Calu3 (cell line): Measurements from ENCODE around the gene USP17L15. TPM values are rescaled to one million over a fixed set of nuclear protein-coding genes. Genes with fewer than 3 reads are reported as not detected.
"Not testable (repeated sequence)": the region's sequence is repeated elsewhere in the genome, so short reads cannot be mapped to it uniquely, and the experiment has no call there.

Experiments
- Bru-seq: library from RNA; stranded (reverse); fragments of 400-500 nt; gene quantifications from one replicate; lab custom pipeline; 2021; lab: Mats Ljungman, UMichigan
- BruChase-seq, 2 experiments: library from RNA; stranded (reverse); fragments of 400-500 nt; gene quantifications; one replicate each; lab custom pipeline; 2021; lab: Mats Ljungman, UMichigan
- BruUV-seq: library from RNA; stranded (reverse); fragments of 400-500 nt; replicated peaks from 2 replicates; lab custom pipeline; 2021; lab: Mats Ljungman, UMichigan
- CTCF ChIA-PET: fragments of 300-600 bp; sonication (Branson Sonifier 250); formaldehyde crosslinking; loops from one replicate; lab custom pipeline; 2022; ENCODE audit warnings: antibody characterized with exemption; lab: Charles Lee
- DNase-seq: peaks from one replicate; pipeline ENCODE4 v3.0.0; 2022
- H3K27ac Mint-ChIP-seq: one replicate; pipeline ENCODE4 v1.8.0; 2022; ENCODE audit warnings: mixed read lengths; ENCODE audit not compliant: unreplicated experiment
- H3K27me3 Mint-ChIP-seq: one replicate; pipeline ENCODE4 v1.8.0; 2022; ENCODE audit warnings: mixed read lengths; ENCODE audit not compliant: unreplicated experiment
- H3K36me3 Mint-ChIP-seq: one replicate; pipeline ENCODE4 v1.8.0; 2022; ENCODE audit warnings: mild to moderate bottlenecking, moderate library complexity, mixed read lengths; ENCODE audit not compliant: insufficient read depth, unreplicated experiment
- H3K4me1 Mint-ChIP-seq: one replicate; pipeline ENCODE4 v1.8.0; 2022; ENCODE audit warnings: mild to moderate bottlenecking, low read depth, mixed read lengths; ENCODE audit not compliant: unreplicated experiment
- H3K4me3 Mint-ChIP-seq: one replicate; pipeline ENCODE4 v1.8.0; 2022; ENCODE audit warnings: mild to moderate bottlenecking, low read depth, moderate library complexity, mixed read lengths; ENCODE audit not compliant: unreplicated experiment
- H3K9me3 Mint-ChIP-seq: one replicate; pipeline ENCODE4 v1.8.0; 2022; ENCODE audit warnings: low read depth, mixed read lengths; ENCODE audit not compliant: unreplicated experiment
- intact Hi-C: fragments of 100-400 bp; cut with micrococcal nuclease; formaldehyde crosslinking; loops from one replicate; pipeline ENCODE4 v1.10.0; 2022; ENCODE audit not compliant: unreplicated experiment
- long read RNA-seq: library from polyadenylated mRNA; stranded (forward); transcript quantifications from one replicate; pipeline ENCODE4 v2.0.0, GENCODE V29; 2022
- total RNA-seq: library from RNA; stranded (reverse); gene quantifications from 2 replicates; pipeline ENCODE4 v1.2.3, GENCODE V29; 2022

The USP17L15 gene, protein sequence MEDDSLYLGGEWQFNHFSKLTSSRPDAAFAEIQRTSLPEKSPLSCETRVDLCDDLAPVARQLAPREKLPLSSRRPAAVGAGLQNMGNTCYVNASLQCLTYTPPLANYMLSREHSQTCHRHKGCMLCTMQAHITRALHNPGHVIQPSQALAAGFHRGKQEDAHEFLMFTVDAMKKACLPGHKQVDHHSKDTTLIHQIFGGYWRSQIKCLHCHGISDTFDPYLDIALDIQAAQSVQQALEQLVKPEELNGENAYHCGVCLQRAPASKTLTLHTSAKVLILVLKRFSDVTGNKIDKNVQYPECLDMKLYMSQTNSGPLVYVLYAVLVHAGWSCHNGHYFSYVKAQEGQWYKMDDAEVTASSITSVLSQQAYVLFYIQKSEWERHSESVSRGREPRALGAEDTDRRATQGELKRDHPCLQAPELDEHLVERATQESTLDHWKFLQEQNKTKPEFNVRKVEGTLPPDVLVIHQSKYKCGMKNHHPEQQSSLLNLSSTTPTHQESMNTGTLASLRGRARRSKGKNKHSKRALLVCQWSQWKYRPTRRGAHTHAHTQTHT
- total RNA-seq (not detected in 2 replicates), Bru-seq, nascent RNA (not detected), BruChase-seq, experiment 1, labeled RNA remaining after a 6-hour chase (not detected), BruChase-seq, experiment 2, labeled RNA remaining after a 2-hour chase (not detected)
- long read RNA-seq, result 0 reads

DNA sequence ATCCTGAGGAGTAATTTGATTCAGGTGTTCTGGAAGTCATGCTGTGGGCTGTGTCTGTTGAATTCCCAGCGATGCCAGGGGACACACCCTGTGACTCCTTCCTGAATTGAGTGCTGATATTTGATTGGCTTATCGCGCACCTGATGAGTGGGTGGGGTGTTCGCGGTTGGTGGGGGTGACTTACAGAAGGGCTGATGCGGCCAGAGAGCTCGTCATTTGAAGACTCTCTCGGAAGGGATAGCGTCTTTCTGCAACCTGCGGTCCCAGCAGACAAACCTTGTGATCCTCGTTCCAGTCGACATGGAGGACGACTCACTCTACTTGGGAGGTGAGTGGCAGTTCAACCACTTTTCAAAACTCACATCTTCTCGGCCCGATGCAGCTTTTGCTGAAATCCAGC is at the start of gene USP17L15:
Gene USP17L15, plus strand, starts transcription at position 301 of the 400 bp plus-strand sequence. Its CDS starts 0 bp downstream, at position 301.
- intact Hi-C loops, CTCF ChIA-PET, DNase-seq, H3K27ac Mint-ChIP-seq, H3K4me3 Mint-ChIP-seq, H3K9me3 Mint-ChIP-seq, H3K36me3 Mint-ChIP-seq, H3K4me1 Mint-ChIP-seq, BruUV-seq, H3K27me3 Mint-ChIP-seq: not testable (repeated sequence)

DNA sequence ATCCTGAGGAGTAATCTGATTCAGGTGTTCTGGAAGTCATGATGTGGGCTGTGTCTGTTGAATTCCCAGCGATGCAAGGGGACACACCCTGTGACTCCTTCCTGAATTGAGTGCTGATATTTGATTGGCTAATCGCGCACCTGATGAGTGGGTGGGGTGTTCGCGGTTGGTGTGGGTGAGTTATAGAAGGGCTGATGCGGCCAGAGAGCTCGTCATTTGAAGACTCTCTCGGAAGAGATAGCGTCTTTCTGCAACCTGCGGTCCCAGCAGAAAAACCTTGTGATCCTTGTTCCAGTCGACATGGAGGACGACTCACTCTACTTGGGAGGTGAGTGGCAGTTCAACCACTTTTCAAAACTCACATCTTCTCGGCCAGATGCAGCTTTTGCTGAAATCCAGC is 23.8 kb upstream of the USP17L15 start, which contains the start of gene USP17L10:
Gene USP17L10, plus strand, starts transcription at position 301 of the 400 bp plus-strand sequence. Its CDS starts 0 bp downstream, at position 301.
- H3K27me3 Mint-ChIP-seq, H3K27ac Mint-ChIP-seq, H3K4me3 Mint-ChIP-seq, BruUV-seq, H3K4me1 Mint-ChIP-seq, DNase-seq, intact Hi-C loops, CTCF ChIA-PET, H3K9me3 Mint-ChIP-seq, H3K36me3 Mint-ChIP-seq: not testable (repeated sequence)

DNA sequence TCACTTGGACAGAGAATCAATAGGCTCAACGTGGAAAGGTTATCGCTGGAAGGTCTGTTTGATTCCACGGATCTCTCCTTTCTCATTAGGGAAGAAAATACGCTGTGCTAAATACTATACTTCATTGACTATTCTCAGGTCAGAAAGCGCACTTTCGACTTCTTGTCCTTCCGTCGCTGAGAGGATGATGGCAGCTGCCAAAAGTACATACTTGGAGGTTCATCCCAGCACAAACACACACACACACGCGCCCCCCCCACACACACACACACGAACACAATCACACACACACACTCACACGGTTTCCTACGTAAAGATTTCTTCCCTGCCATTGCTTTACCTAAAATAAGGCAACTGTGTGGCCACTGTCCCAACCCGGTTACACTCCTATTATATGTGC is 19.5 kb upstream of the USP17L15 start:
- H3K27me3 Mint-ChIP-seq, BruUV-seq, H3K4me3 Mint-ChIP-seq, intact Hi-C loops, H3K9me3 Mint-ChIP-seq, CTCF ChIA-PET, H3K4me1 Mint-ChIP-seq, H3K27ac Mint-ChIP-seq, H3K36me3 Mint-ChIP-seq, DNase-seq: not testable (repeated sequence)

DNA sequence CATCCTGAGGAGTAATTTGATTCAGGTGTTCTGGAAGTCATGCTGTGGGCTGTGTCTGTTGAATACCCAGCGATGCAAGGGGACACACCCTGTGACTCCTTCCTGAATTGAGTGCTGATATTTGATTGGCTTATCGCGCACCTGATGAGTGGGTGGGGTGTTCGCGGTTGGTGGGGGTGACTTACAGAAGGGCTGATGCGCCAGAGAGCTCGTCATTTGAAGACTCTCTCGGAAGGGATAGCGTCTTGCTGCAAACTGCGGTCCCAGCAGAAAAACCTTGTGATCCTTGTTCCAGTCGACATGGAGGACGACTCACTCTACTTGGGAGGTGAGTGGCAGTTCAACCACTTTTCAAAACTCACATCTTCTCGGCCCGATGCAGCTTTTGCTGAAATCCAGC is 19.1 kb upstream of the USP17L15 start, which contains the start of gene USP17L11:
Gene USP17L11, plus strand, starts transcription at position 301 of the 400 bp plus-strand sequence. Its CDS starts 0 bp downstream, at position 301.
- DNase-seq, H3K9me3 Mint-ChIP-seq, H3K4me3 Mint-ChIP-seq, intact Hi-C loops, H3K27me3 Mint-ChIP-seq, BruUV-seq, H3K4me1 Mint-ChIP-seq, H3K27ac Mint-ChIP-seq, H3K36me3 Mint-ChIP-seq, CTCF ChIA-PET: not testable (repeated sequence)

DNA sequence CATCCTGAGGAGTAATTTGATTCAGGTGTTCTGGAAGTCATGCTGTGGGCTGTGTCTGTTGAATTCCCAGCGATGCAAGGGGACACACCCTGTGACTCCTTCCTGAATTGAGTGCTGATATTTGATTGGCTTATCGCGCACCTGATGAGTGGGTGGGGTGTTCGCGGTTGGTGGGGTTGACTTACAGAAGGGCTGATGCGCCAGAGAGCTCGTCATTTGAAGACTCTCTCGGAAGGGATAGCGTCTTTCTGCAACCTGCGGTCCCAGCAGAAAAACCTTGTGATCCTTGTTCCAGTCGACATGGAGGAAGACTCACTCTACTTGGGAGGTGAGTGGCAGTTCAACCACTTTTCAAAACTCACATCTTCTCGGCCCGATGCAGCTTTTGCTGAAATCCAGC is 14.3 kb upstream of the USP17L15 start, which contains the start of gene USP17L12:
Gene USP17L12, plus strand, starts transcription at position 301 of the 400 bp plus-strand sequence. Its CDS starts 0 bp downstream, at position 301.
- intact Hi-C loops, H3K27me3 Mint-ChIP-seq, H3K36me3 Mint-ChIP-seq, BruUV-seq, H3K4me1 Mint-ChIP-seq, CTCF ChIA-PET, H3K4me3 Mint-ChIP-seq, H3K27ac Mint-ChIP-seq, DNase-seq, H3K9me3 Mint-ChIP-seq: not testable (repeated sequence)

DNA sequence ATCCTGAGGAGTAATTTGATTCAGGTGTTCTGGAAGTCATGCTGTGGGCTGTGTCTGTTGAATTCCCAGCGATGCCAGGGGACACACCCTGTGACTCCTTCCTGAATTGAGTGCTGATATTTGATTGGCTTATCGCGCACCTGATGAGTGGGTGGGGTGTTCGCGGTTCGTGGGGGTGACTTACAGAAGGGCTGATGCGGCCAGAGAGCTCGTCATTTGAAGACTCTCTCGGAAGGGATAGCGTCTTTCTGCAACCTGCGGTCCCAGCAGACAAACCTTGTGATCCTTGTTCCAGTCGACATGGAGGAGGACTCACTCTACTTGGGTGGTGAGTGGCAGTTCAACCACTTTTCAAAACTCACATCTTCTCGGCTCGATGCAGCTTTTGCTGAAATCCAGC is 9.6 kb upstream of the USP17L15 start, which contains the start of gene USP17L13:
Gene USP17L13, plus strand, starts transcription at position 301 of the 400 bp plus-strand sequence. Its CDS starts 0 bp downstream, at position 301.
- BruUV-seq, intact Hi-C loops, H3K4me3 Mint-ChIP-seq, H3K4me1 Mint-ChIP-seq, H3K27me3 Mint-ChIP-seq, H3K36me3 Mint-ChIP-seq, DNase-seq, H3K9me3 Mint-ChIP-seq, CTCF ChIA-PET, H3K27ac Mint-ChIP-seq: not testable (repeated sequence)

DNA sequence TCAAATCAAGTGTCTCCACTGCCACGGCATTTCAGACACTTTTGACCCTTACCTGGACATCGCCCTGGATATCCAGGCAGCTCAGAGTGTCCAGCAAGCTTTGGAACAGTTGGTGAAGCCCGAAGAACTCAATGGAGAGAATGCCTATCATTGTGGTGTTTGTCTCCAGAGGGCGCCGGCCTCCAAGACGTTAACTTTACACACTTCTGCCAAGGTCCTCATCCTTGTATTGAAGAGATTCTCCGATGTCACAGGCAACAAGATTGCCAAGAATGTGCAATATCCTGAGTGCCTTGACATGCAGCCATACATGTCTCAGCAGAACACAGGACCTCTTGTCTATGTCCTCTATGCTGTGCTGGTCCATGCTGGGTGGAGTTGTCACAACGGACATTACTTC is 3.9 kb upstream of the USP17L15 start:
- BruUV-seq, CTCF ChIA-PET, DNase-seq: not testable (repeated sequence)

DNA sequence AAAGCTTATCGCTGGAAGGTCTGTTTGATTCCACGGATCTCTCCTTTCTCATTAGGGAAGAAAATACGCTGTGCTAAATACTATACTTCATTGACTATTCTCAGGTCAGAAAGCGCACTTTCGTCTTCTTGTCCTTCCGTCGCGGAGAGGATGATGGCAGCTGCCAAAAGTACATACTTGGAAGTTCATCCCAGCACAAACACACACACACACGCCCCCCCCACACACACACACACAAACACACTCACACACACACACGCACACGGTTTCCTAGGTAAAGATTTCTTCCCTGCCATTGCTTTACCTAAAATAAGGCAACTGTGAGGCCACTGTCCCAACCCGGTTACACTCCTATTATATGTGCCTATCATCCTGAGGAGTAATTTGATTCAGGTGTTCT is 4.3 kb downstream of the USP17L15 start:
- H3K9me3 Mint-ChIP-seq, intact Hi-C loops: not testable (repeated sequence)

More for the DNA sequence above, 3.9 kb upstream of the USP17L15 start:
- H3K4me3 Mint-ChIP-seq, H3K36me3 Mint-ChIP-seq, H3K4me1 Mint-ChIP-seq, H3K27me3 Mint-ChIP-seq, H3K27ac Mint-ChIP-seq, H3K9me3 Mint-ChIP-seq, intact Hi-C loops: not testable (repeated sequence)

DNA sequence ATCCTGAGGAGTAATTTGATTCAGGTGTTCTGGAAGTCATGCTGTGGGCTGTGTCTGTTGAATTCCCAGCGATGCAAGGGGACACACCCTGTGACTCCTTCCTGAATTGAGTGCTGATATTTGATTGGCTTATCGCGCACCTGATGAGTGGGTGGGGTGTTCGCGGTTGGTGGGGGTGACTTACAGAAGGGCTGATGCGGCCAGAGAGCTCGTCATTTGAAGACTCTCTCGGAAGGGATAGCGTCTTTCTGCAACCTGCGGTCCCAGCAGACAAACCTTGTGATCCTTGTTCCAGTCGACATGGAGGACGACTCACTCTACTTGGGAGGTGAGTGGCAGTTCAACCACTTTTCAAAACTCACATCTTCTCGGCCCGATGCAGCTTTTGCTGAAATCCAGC is 9.4 kb downstream of the USP17L15 start, which contains the start of gene USP17L17:
Gene USP17L17, plus strand, starts transcription at position 301 of the 400 bp plus-strand sequence. Its CDS starts 0 bp downstream, at position 301.
- CTCF ChIA-PET, DNase-seq, H3K36me3 Mint-ChIP-seq, H3K4me3 Mint-ChIP-seq, BruUV-seq, H3K27ac Mint-ChIP-seq, H3K4me1 Mint-ChIP-seq, H3K27me3 Mint-ChIP-seq, H3K9me3 Mint-ChIP-seq, intact Hi-C loops: not testable (repeated sequence)

More for the DNA sequence above, 4.3 kb downstream of the USP17L15 start:
- H3K27me3 Mint-ChIP-seq, H3K4me1 Mint-ChIP-seq, BruUV-seq, CTCF ChIA-PET, H3K27ac Mint-ChIP-seq, H3K36me3 Mint-ChIP-seq, H3K4me3 Mint-ChIP-seq, DNase-seq: not testable (repeated sequence)
